Fibroblast of skin of back (primary cell): Measurements from ENCODE around the gene DLX3.
A peak's percentile ranks its signal among the peaks of the same experiment; 100 is the strongest.

Source experiments
- DNase-seq: peaks from one replicate; pipeline ENCODE4 v3.0.0-alpha.2; 2013

The DLX3 gene

GRCh38 chr17:49952912-49953497, 42.0 kb downstream of the DLX3 start:
- DNase-seq, result peak; percentile 21

- peak; percentile 49 for DNase-seq
Observed at GRCh38 chr17:49952209-49952911, 42.7 kb downstream of the DLX3 start.

DNA sequence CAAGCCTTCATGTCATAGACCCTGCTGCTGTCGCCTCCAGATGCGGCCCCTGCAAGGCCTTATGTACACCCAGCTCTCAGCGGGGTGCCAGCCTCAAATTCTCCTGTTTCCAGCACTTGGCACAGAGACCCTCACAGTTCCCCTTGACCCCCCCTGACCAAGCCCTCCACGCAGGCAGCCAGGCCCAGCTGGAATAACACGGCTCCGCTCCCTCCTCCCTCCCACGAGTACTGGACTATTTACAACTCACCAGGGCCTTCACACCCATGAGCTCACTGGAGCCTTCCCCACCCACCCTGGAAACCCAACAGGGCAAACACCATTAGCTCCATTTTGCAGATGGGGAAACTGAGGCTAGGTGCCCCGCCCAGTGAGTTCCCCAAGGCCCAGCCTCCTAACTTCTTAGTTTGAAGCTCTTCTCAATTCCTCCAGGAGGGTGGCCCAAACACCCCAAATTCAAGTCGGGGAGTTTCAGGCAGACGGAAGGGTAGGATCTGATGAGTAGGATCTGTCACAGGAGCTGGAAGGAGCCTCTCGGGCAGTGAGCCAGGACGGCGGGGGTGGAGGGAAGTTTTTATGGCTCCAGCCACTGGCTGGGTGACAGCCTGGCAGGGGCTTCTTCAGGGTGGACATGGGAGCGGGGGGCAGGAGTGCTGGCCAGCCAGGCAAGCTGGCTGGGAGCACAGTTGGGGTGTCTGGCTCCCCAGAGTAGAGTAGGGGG, 43.5 kb downstream of the DLX3 start:
- DNase-seq, result no peak

DNA sequence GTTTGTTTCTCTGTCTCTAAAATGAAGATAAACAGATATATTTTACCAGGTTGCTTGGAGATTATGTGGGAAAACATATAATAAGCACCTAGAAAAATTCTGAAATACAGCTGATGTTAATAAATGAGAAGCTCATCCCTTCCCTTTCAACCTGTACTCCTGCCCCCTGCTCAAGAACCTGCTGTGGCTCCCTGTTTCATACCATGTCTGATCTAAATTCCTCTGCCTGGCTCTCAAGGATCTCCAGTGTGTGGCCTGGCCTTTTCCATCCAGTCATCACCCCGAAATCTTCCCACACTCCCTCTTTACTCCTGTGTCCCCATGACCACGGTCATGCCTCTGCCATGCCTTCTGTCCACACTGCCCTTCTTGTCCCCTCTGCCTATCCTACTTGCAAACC, 45.4 kb downstream of the DLX3 start:
- no peak for DNase-seq

DNA sequence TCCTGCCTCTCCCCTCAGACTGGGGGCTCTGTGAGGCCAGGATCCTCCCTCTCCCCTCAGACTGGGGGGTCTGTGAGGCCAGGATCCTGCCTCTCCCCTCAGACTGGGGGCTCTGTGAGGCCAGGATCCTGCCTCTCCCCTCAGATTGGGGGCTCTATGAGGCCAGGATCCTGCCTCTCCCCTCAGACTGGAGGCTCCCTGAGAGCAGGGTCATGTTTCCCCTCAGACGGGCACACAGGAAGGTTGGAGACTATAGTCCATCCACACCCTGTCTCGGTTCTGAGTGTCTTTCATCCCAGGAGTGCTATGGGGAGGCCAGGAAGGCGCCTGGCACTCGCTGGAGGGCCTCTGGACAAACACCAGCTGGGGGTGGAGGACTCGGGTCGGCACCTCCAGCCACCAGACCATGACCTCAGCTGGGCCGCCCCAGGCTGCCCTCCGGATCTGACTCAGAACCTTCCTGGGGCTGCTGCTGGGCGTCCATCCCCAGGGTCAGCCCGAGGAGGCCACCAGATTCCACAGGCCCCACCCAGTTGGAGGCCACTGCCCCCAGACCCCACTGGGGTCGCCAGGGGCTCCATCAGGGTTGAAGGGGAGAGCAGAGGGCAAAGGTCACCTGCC, 48.0 kb downstream of the DLX3 start:
- no peak for DNase-seq

DNA sequence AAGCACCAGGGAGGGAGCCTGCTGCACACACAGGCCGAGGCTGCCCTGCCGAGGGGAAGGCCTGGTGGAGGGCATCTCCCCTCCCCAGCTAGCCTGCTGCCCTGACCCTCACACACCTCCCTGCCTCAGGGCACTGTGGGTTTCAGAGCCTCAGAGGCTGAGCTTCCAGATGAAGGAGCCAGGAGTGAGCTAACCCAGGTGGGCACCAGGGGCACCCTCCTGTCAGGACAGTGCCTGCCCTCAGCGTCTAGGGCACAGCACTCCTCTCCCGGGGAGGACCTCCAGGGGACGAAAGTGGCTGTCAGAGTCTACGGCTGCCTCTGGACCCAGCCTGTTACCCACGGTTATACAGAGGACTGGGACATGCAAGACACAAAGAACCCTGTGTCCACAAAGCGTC, 48.8 kb downstream of the DLX3 start:
- no peak for DNase-seq

DNA sequence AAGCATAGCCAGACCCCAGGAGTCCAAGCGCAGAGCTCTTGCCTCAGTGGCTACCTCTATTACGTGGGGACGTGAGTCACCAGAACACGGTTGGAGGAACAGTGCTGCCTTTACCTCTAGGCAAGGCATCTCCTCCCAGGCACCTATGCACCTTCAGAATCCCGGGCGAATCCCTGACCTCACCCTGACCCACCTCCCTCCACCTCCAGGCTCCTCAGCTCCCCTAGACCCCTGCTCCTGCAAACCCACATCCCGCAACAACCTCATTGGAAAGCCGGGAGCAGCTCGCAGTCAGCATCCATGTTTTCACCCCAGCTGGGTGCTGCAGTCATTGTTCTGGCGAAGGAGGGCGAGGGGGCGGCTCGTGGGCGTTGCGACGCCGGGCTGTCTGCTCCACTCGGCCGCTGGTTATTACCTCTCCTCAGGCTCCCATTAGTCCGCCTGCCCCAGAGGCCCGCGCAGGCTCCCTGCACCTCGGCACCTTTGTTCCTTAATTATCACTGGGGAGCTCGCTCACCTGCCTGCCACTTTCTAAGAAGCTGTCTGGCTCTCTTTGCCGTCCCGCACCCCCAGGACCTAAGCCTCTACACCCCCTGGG, 50.7 kb downstream of the DLX3 start:
- no peak for DNase-seq

DNA sequence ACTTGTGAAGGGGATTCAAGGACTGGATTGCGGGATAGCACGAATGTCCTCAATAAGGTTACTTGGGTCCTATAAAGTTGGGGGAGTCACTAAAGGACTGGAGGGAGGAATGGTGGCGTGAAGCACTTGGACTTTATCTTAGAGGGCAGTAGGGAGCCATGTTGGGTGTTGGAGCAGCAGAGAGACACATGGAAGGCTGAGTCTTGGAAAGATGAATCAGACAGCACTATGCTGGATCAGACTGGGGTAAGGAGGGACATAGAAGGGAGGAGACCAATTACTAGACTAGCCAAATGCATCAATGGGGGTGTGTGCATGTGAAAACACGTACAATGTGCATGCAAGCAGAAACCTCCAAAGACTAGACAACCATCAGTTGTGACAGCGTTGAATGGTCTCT, 52.1 kb downstream of the DLX3 start:
- DNase-seq, result no peak

DNA sequence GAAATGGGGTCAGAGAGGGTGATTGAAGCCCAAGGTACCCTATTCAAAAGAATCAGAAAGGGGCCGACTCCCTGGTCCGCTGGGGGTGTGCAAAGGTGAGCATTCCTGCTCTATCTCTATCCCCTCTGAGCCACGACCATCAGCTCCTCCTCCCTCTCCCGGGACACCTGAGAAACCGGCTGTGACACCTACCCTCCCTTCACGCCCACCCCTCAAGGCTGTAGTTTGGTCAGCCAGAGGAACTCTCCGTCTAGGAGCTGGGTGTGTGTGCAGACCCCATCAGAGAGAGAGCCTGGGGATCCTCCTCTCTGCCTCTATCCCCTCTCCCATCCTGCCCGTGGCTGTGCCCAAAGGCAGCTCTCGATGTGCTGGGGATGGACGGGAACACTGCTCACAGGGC, 53.6 kb downstream of the DLX3 start:
- DNase-seq, result no peak
